CD4-positive, alpha-beta T cell treated with Interleukin-6 for 4 hours (primary cell): ENCODE results near the gene PIK3R1.

Experiments
- DNase-seq: peaks from one replicate; pipeline ENCODE4 v3.0.0-alpha.2; 2020; ENCODE audit warnings: mixed read lengths

PIK3R1 gene

GRCh38 chr5:68272289-68272688 lies 56.7 kb downstream of the PIK3R1 start:
- no peak for DNase-seq

DNA sequence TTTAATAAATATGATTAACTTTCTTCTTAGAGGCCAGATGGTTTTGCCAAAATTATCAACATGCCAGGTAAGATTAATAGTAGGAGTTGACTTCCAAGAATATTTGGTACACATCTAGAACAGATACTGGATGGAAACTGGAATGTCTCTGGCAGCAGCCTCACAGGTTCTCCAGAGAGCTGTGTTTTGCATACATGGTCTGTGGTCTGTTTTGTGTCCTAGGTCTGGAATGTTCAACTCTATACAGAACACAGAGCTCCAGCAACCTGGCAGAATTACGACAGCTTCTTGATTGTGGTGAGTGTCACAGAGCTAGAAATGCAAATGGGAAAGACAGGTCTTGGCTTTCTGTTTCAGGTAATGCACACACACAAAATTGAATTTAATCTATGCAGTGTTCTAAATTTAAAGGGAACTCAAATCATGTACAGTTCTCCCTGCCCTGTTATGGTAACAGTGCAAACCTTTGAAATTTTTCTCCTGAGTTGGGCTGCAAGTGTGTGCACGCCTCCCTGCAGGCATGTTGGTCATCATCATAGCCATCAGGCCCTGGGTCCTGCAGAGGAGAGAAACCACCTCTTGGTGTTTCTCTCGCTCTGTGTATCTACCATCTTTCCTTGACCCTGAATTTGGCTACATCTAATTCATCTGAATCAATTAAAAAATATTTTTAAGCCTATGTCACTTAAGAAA lies 58.3 kb downstream of the PIK3R1 start:
- no peak for DNase-seq

GRCh38 chr5:68274847-68275651 lies 59.5 kb downstream of the PIK3R1 start:
- DNase-seq: no peak

- DNase-seq: no peak
Observed at GRCh38 chr5:68276740-68277139, 61.2 kb downstream of the PIK3R1 start.

GRCh38 chr5:68277431-68277830 lies 61.9 kb downstream of the PIK3R1 start:
- DNase-seq: no peak

DNA sequence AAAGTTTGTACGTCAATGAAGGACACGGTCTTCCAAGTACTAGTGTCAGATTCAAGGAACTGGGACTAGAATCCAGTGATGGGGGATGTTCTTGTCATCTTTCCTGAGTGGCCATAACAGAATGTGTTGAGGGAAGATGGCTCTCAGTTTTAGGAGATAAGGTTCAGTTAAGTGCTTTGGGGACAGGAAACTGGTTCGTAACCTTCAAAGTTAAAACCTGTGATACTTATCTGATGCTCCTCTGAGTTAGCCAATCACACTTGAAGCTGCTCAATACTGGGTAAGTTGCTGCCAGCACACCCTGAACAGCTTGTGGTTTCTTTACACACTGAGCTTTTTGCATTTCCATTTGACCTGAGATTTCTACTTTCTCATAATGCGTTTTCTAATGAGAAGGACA lies 64.4 kb downstream of the PIK3R1 start:
- DNase-seq: peak; percentile 62

GRCh38 chr5:68282001-68282400 lies 66.4 kb downstream of the PIK3R1 start:
- no peak for DNase-seq

GRCh38 chr5:68283766-68284165 lies 68.2 kb downstream of the PIK3R1 start:
- DNase-seq: no peak

DNA sequence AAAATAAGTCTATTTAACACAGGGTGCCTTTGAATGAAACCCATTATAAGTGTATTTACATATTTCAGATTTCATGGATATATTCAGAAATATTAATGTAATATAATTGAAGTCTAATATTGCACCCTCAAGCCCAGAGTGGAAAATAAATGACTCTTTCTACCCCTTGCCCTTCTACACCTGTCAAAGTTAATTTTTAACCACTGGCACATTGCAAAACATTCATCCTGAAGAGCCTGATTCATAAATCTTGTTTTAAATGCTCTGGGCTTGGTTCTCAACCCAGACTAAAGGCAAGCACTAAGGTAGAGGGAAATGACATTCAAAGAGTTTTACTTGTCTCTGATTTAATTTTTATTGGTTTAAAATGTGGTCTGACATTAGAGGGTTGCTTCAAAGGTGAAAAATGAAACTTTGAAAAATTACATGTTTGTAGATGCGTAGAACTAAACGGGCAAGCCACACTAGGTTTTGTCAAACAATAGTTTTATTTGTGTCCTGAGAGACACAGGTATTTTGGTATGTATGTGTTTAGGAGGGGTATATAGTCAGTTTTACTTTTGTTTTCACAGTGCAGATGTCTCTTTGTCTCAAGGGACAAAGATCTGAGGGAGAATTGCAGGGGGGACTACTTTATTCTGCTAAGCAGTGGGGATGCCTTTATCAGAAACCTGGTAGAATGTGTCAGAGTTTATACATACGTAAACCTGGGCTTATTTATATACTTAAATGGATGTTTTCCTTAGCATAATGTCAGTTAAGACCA lies 69.7 kb downstream of the PIK3R1 start:
- no peak for DNase-seq

GRCh38 chr5:68285851-68286611 lies 70.5 kb downstream of the PIK3R1 start:
- peak; percentile 16 for DNase-seq

DNA sequence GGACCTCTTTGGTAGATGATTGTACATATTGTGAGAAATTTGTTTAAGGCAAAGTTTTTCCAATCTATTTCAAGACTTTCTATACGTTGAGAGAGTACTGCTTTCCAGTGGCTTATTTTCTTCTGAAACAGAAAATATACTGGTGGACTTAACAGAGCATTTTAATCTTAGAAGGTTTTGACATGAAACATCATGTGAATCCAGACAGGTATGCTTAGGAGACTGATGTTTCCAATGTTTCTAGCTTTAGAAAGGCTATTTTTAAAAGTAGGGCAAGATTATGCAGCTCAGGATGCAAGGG lies 71.0 kb downstream of the PIK3R1 start:
- DNase-seq: no peak

GRCh38 chr5:68287631-68287975 lies 72.0 kb downstream of the PIK3R1 start:
- no peak for DNase-seq

DNA sequence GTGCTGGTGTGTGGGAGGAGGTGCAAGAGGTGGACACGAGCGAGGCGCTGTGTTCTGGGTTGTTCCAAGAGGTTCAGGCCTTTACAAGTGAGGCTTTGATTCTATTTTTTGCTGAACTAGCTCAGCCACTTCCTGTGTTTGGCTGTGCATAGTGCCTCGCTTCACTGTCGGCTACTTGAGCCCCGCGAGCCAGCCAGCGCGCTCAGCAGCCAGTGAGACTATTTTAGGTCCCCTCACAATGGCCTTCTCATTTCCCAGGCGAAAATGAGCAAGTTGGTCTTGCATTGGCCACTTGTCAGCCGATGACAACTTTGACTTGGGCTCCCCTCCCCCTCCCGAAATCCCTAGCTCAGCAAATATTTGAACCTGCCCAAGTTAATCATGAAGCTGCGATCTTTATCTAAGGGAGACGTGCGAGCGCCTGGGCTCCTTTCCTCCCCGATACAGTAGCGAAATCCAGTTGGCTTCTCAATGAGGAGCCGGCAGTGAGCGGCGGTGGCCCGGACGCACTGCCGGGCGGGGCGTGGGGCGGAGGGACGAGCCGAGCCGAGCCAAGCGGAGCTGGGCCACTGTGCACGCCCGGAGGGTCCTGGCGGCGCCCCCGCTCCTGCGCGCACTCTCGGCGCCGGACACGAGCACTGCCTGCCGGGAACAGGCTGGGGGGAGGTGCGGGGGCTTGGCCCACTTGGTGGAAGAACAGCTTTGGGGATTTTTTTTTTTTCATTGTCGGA lies 72.6 kb downstream of the PIK3R1 start:
- DNase-seq: peak; percentile 61

DNA sequence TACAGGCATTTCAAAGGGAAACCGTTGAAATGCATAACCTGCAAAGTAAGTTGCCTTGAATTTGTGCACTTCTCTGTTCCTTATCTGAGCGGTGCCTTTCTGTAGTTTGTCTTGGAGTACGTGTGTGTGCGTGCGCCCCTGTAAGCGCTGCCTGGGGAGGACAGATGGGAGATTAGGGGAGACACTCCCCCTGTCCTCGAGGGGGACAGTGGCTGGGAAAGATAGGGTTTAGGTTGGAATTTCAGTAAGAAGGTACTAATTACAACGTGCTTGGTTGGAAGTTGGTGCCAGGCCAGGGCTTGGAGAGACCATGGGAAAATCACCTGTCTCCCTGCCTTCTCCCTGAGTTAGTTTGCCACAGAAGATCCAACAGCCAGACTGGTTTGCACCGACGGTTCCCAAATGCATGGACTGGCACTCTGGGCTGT lies 73.2 kb downstream of the PIK3R1 start:
- no peak for DNase-seq

GRCh38 chr5:68289498-68289897 lies 73.9 kb downstream of the PIK3R1 start:
- peak; percentile 15 for DNase-seq

GRCh38 chr5:68290260-68290674 lies 74.7 kb downstream of the PIK3R1 start:
- DNase-seq: no peak

DNA sequence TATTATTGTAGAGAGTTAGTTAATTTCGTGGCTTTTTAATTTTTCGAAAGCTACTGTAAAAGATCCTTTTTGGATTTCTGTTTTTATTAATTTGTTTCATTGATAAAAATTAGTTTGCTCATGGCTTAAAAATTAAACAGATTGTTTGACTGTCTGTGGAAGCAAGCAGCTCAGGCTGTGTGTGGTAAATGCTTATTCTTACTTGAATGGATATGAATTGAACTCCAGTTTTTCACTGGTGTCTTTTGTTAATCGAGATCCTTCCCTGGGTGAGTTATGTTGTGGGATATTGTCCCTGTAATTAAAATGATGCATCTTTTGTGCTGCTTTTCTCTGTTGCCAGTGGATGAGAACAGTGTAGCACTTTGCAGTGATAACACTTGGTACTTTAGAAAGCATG lies 75.3 kb downstream of the PIK3R1 start:
- no peak for DNase-seq

- DNase-seq: no peak
Observed at GRCh38 chr5:68292316-68292715, 76.8 kb downstream of the PIK3R1 start.

DNA sequence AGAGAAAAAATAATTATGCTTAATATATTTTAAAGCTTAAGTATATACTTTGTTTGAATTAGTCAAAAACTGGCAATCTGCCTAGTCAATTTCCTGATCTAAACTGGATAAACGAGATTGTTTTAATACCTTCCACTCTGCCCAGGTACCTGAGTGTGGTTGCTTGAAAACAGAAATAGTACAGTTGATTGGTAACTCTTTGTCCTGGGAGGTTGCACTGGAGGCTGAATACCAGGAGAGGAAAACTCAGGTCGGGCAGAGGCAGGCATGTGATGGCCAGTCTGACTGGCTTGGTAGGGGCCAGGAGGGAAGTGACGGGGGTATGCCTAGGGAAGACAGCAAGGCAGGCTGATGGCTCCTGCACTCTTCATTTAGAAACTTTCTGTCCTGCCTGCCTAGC lies 80.2 kb downstream of the PIK3R1 start:
- DNase-seq: no peak

GRCh38 chr5:68296895-68297294 lies 81.3 kb downstream of the PIK3R1 start:
- no peak for DNase-seq

DNA sequence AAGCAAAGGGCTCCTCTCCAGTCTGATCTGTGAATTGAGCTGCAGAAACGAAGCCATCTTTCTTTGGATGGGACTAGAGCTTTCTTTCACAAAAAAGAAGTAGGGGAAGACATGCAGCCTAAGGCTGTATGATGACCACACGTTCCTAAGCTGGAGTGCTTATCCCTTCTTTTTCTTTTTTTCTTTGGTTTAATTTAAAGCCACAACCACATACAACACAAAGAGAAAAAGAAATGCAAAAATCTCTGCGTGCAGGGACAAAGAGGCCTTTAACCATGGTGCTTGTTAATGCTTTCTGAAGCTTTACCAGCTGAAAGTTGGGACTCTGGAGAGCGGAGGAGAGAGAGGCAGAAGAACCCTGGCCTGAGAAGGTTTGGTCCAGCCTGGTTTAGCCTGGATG lies 82.1 kb downstream of the PIK3R1 start:
- DNase-seq: no peak

GRCh38 chr5:68298479-68298878 lies 82.9 kb downstream of the PIK3R1 start:
- no peak for DNase-seq

- DNase-seq: no peak
Observed at GRCh38 chr5:68299105-68299504, 83.5 kb downstream of the PIK3R1 start.
